ENCODE measurements around the gene RHBDF2.

- no peak for TF ChIP-seq EP300 (IDR thresholded peaks at IDR 0.05)
- no peak for TF ChIP-seq CTCF (IDR thresholded peaks at IDR 0.05)
These were observed 10.6 kb upstream of the RHBDF2 start for GRCh38 chr17:76511668-76512365.

All from stomach (tissue), 4 donors.